DMS114 treated with DMSO at 0.1 percent for 48 hours (cell line): ENCODE data around the gene HYLS1.

Experiments used
- DNase-seq: peaks from one replicate; lab custom pipeline; 2025; ENCODE audit not compliant: unreplicated experiment; lab: John Stamatoyannopoulos, UW

HYLS1 gene

GRCh38 chr11:125932301-125932700 is 44.8 kb downstream of the HYLS1 start:
- DNase-seq: no peak

GRCh38 chr11:125933030-125933813 is 45.8 kb downstream of the HYLS1 start:
- no peak for DNase-seq

GRCh38 chr11:125934473-125934872 is 47.0 kb downstream of the HYLS1 start:
- DNase-seq: no peak

GRCh38 chr11:125935056-125935455 is 47.6 kb downstream of the HYLS1 start:
- no peak for DNase-seq

- no peak for DNase-seq
Observed at GRCh38 chr11:125935618-125936199, 48.2 kb downstream of the HYLS1 start.

- DNase-seq: no peak
Observed at GRCh38 chr11:125938418-125938817, 51.0 kb downstream of the HYLS1 start.

- no peak for DNase-seq
Observed at GRCh38 chr11:125939081-125939521, 51.6 kb downstream of the HYLS1 start.

- no peak for DNase-seq
Observed at GRCh38 chr11:125940145-125940544, 52.7 kb downstream of the HYLS1 start.

- DNase-seq: no peak
Observed at GRCh38 chr11:125941267-125941618, 53.8 kb downstream of the HYLS1 start.

GRCh38 chr11:125941619-125942611 is 54.4 kb downstream of the HYLS1 start:
- DNase-seq: no peak

- DNase-seq: no peak
Observed at GRCh38 chr11:125942771-125943428, 55.4 kb downstream of the HYLS1 start.

- no peak for DNase-seq
Observed at GRCh38 chr11:125943661-125944349, 56.3 kb downstream of the HYLS1 start.

GRCh38 chr11:125944350-125945010 is 57.0 kb downstream of the HYLS1 start:
- no peak for DNase-seq

- DNase-seq: no peak
Observed at GRCh38 chr11:125945011-125945796, 57.7 kb downstream of the HYLS1 start.

GRCh38 chr11:125945797-125946520 is 58.5 kb downstream of the HYLS1 start, which contains the start of gene VSIG10L2:
TSS of gene VSIG10L2 (plus strand) at chr11:125946044. CDS start at chr11:125946056, 12 bp downstream.
- DNase-seq: no peak

GRCh38 chr11:125946712-125947418 is 59.4 kb downstream of the HYLS1 start:
- no peak for DNase-seq

GRCh38 chr11:125947419-125948277 is 60.2 kb downstream of the HYLS1 start:
- DNase-seq: no peak
